Measurements from ENCODE around the gene PAX7.
"Not testable (repeated sequence)": the region's sequence is repeated elsewhere in the genome, so short reads cannot be mapped to it uniquely, and the experiment has no call there.

Gene PAX7

DNA sequence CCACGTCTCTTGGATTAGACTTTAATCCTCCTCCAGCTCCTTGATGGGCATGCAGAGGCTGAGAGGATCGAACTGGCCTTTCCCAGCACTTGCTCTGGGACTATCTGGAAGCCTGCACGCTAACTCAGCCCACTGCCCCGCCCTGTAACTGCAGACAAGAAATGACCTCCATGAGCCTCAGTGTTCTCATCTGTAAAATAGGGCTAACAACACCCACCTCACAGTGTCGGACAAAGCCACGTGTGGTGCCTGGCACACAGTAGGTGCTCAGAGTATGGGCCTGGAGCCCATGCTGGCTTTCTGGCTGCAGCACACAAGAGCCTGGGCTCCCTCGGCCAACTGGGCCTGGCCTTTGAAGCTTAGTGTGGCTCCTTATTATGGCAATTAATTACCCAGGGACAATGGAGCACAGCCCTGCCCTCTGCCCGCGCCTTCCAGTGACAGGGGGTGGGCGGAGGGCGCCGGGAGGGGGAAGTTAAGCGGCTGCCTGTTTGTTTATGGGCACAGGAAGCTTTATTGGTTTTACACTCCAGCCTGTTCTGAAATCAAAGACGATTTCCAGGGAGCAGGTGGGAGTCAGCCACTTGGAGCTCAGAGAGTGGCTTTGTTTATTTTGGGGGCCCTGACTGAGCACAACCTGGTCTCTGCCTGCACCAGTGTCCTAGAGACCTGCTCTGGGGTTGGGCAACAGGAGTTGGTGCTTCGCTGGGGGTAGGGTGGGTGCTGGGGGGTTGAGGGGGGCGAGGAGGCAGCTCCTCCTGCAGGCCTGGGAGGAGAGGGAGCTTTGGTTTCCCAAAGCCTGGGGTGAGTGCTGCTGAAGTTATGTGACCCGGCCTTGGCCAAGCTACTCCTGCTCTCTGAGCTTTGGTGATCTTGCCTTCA is 31.0 kb downstream of the PAX7 start:
- no peak for ATAC-seq
- DNase-seq, result no peak

DNA sequence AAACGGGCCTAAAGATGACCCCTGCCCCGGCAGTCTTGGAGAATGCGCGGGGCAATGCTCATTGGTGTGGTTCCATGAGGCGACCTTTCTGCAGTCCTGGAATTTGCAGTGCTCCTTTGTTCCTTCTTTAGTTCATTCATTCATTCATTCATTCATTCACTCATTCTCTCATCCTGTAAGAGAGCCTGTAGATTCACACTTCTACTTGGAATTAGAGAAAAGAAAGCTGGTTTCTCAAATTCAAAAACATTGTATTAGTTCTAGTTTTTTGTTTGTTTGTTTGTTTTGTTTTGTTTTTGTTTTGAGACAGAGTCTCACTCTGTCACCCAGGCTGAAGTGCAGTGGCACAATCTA is 31.6 kb downstream of the PAX7 start:
- no peak for ATAC-seq
- DNase-seq, result no peak

DNA sequence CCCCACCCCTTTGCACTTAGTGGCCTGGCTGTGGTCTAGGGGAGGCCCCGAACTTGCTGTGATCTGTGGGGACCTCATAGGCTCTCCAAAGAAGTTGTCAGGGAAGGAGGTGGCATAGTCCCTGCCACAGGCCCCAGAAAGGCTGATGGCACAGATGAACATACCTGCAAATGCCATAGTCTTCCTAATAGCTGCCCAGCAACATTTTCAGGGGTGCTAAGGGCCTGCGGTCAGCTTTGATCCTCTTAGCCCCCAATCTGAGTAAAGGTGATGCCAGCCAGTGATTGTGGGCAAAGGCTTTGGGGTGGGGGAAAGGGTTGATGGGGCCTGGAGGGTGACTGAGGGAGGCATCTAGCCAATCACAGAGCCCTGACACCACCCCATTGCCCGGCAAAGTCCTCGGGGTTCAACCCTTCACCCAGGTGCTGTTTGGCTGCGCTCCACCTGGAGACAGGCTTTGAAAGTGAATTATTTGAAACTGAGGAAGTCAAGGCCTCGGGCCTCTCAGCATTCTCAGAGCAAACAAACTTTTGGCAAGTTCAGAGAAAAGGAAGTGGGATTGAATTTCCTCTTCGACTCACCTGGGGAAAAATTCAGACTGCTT is 35.8 kb downstream of the PAX7 start:
- ATAC-seq, result no peak

DNA sequence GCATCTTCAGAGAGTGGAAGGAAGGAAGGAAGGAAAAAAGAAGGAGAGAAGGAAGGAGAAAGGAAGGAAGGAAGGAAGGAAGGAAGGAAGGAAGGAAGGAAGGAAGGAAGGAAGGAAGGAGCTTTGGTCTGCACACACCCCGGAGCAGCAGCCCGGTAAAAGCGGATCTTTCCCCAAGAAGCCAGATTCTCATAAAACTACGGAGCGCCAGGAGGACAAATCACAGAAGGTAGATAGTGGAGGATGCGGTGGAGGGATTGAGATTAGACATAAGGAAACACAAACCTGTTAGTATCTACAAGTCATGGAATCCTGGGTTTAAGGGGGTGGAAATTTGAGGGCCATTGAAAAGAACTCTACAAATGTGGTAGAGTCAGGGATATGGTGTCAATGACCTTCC is 36.7 kb downstream of the PAX7 start:
- DNase-seq (no peak), ATAC-seq (no peak)

More for the DNA sequence above, 35.8 kb downstream of the PAX7 start:
- no peak for DNase-seq

DNA sequence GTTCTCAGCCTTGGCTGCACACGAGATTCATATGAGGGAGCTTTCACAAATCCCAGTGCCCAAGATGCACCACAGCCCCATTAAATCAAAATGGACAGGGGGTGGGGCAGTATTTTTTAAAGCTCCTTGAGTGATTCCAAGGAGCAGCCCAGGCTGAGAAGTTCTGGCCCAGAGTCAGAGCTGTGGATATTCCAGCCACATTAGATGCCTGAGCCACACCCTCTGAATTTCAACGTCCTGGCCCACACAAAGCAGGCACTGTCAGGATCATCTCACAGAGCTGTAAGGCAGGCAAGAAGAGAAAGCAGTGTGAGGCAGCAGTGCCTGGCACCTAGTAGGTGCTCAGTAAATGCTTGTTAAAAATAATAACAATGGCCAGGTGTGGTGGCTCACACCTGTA is 37.4 kb downstream of the PAX7 start:
- ATAC-seq, result no peak
- no peak for DNase-seq

DNA sequence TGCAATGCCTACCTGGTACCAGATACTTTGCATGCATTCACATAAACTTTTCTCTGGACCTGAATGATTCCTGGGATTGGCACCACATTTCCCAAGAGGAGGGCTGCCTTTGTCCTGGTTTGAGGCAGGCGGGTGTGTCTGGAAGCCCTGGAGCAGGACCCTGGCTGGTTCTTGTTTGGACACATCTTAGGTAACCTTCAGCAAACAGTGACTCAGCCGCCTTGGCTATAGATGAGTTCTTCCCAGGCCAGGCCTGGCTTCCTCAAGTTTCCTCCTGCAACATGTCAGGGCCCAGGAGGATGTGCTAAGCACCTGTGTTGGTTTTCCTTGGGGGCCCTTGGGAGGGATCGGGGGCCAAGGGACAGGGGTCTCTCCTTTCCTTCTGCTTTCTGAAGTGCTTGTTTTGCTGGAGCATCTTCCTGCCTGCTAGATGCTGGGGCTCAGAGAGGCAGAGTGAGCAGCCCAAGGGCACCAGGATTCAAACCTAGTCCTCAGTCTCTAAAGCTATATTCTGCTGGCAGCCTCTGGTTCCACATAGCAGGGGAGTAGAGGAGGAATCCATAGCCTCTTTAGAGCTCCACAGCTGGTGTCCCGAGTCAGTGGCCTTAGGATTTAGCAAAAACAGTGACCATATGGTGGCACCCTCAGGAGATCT is 38.2 kb downstream of the PAX7 start:
- no peak for DNase-seq
- no peak for ATAC-seq

DNA sequence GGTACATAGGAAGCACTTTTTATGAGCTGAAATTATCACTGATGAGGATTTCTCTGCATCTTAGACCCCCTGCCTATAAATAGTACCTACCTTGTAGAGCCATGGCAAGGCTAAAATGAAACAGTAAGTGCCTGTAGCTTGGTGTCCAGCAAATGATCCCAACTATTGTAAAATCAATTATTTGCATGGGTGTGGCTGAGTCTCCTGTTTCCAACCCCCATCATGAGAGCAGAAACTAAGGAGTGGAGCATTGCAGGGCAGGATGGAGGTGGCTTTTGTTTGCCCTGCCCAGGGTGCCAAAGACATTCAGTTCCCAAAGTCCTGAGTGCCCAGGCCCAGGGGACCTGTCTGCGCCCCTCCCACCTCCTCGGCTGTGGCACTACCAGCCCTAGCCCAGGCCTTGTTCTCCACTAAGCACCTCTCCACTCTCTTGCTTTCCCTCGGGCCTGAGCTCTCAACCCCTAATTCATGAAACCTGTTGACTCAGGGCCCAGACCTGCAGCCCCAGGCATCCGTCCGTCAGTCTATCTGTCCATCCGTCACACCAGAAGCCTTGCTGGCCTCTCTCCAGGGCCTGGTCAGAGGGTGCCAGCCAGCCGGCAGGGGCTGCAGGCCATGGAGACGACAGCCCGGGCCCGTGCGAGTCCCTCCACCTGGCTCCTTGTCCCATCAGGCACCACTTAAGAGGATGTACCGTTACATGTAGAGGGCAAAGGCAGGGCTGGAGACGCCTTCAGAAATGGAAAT is 39.6 kb downstream of the PAX7 start:
- ATAC-seq (no peak), DNase-seq (no peak)

DNA sequence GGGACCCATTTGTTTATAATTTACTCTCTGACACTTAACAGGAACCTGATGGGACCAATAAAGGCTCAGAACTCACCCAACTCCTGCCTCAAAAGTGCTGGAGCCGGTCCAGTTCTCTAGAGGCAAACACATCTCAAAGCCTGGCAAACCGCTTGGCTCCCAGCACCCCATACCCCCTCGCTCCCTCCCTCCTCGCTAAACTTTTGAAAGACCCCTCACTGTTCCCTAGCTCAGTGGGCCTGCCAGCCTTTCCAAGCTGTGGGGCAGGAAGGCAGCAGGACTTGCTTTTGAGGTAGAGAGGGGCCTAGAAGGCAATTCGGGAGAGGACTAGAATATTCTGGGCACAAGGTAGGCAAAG is 40.2 kb downstream of the PAX7 start:
- DNase-seq (no peak), ATAC-seq (no peak)

DNA sequence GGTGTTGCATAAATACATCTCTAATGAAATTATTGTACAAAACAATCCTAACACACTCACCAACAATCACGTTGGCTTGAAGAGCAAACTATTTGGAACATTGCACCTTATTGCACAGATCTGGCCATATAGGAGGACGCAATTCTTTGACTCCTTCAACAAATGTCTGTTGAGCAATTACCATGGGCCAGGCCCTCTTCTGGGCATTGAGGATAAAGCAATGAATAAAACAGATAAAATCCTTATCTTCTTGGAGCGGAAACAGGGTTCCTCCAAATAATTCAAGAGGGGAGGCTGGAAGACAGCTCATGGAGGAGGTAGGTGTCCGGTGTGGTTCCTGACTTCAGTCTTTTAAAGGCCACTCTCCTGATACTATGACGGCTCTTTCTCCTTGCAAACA is 43.3 kb downstream of the PAX7 start:
- DNase-seq, result no peak
- no peak for ATAC-seq

DNA sequence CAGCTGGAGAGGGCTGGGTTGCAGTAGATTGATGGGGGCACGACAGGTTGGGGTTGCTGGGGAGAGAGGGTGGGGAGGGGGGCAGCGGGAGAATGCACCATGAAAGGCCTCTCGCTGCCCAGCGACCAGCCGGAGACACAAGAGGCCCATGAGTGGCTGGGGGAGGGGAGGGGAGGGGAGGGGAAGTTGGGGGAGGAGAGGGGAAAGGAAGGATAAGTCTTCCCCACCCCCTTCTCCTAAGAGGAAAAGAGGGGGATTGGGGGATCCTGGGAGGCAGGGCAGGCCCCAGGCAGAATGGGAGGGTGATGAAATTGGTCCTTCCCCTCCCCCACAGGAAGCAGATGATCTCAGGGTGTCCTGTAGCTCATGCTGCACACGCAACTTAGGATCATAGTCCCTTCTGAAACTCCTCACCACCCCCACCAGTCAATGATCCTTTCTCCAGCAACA is 45.7 kb downstream of the PAX7 start:
- DNase-seq (no peak), ATAC-seq (no peak)

DNA sequence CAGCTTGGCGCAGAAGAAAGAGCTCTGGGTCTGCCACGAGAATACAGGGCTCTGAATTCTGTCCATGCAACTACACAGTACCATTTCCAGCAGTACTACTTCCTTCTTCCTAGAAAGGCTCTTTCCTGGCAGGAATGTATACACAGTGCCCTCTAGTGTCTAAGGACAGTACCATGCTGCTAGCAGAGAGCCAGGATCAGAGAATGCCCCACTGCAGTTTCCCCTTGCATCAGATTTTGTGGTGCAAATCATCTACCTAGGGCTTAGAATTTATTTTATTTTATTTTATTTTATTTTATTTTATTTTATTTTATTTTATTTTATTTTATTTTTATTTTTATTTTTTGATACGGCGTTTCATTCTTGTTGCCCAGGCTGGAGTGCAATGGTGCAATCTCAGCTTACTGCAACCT is 50.8 kb downstream of the PAX7 start:
- no peak for ATAC-seq
- no peak for DNase-seq

DNA sequence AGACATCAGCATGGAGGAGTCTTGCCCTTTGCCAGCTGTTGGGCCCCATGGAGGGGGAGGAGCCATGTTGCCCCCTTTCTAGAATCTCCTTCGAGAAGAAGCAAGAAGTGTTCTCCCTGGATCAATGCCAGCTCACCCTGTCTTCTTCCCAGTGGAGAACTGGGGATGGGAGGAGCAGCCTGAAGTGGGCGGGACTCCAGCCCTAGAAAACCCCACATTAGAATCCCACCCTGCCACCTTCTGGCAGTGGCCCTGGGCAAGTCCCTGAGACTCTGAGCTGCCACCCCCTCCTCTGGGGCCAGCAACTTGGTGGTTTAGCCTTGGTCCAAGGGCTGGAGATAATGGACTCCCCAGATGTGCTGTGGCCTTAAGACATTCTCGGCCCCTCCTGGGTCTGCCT is 51.7 kb downstream of the PAX7 start:
- no peak for DNase-seq
- ATAC-seq, result no peak

DNA sequence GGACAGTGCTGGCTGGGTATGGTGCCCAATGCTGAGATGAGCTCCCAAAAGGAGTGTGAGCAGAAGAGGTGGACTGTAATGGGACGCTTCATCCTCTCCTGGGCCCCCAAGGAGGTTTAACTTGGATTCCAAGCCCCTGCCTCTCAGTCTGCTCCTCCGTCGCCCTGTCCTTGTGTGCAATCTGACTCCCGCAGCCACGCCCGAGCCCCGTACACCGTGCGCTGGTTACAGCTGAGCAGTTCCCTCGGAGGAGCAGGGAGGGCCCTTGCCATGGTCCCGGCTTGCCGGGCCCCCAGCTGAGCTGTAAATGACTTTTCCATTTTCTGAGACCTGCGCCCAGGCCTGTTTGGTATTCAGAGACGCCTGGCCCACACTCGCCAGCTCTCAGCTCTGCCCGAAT is 53.7 kb downstream of the PAX7 start:
- no peak for ATAC-seq
- DNase-seq, result no peak

DNA sequence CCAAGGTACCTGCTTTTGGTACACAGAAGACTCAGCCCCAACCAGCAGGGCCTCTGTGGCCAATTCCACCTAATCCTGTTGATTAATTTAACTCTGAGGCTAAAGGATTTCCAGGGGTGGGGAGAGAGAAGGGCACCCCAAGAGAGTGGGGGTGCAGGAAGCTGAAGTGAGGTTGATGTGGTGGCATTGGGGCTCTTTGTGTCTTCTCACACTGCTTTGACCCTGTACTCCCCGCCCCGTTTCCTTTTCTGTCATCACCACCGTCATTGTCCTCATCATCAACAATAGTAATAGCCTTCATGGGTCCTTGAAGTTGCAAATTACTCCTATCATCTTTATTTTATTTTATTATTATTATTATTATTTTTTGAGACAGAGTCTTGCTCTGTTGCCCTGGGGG is 55.9 kb downstream of the PAX7 start:
- DNase-seq (no peak), ATAC-seq (no peak)

DNA sequence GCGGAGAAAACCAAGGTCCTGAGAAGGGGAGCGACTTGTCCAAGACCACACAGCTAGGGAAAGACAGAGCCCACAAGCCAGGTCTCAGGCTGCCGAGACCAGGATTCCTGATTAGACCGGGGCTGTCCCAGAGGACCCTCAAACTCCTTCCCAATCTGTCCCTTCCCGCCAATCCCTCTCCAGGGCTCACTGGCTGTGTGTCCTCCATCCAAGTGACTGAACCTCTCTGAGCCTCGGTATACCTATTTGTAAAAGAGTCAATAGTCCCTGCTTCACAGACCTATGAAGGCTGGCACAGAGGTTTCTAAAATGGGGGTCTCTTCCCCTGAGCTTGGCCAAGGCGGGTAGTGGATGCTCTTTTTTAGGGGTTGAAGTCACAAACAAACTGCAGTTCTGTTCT is 56.6 kb downstream of the PAX7 start:
- no peak for DNase-seq
- ATAC-seq, result no peak

DNA sequence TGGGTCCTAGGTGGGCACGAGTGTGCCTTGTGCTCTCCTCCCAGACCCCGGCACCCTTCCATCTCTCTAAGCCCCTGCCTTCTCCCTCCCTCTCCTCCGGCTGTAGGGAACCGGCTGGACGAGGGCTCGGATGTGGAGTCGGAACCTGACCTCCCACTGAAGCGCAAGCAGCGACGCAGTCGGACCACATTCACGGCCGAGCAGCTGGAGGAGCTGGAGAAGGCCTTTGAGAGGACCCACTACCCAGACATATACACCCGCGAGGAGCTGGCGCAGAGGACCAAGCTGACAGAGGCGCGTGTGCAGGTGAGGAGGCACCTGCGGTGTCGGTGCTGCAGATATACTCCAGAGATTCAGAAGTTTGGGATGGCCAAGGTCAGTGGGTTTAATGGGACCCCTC is 61.0 kb downstream of the PAX7 start:
- no peak for ATAC-seq
- DNase-seq, result no peak

DNA sequence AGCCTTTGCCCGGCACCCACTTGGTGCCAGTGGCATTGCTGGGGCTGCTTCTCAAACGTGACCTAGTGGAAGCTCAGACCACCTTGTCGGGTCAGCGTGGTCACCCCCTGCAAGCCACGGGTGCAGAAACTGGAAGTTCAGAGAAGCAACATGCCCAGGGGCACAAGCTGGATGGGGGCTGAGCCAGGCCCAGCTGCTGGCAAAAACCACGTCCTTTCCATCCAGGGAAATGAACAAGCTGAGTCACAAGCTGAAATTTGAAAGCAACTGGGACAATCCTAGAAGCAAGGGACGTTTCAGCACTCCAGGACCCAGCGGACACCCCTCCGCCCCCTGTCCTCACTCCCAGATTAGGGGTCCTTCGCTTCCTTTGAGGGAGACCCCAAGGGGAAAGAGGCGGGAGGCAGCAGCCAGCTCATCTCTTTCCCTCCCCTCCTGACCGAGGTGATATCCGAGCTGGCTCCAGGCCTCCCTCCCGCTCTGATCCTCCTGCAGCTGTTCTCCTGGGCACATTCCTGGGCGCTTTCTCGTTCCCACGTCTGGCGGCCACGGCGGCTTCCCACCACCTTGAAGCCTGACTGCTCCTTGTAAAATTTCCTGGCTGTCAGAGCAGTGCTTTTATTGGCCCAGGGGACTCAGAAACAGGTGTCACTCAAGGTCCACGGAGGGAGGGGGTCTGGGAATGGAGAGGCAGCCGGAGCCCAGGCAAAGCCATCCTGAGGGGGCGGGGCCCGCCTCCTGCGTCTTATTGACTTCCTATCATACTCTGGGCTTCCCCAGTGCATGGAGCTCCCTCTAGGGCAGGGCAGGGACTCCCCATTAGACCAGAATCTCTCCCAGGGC is 62.8 kb downstream of the PAX7 start:
- DNase-seq (no peak), ATAC-seq (no peak)

DNA sequence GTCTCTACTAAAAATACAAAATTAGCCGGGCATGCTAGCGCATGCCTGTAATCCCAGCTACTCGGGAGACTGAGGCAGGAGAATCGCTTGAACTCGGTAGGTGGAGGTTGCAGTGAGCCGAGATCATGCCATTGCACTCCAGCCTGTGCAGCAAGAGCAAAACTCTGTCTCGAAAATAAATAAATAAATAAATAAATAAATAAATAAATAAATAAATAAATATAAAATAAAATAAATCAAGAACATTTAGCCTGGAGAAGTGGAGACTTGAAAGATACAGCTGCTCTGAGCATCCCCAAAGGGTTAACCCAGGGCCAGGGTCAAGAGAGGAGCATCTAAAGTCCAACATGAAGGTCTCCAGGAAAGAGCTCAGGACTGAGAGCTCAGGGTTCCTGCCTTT is 63.6 kb downstream of the PAX7 start:
- not testable (repeated sequence) for ATAC-seq, DNase-seq

DNA sequence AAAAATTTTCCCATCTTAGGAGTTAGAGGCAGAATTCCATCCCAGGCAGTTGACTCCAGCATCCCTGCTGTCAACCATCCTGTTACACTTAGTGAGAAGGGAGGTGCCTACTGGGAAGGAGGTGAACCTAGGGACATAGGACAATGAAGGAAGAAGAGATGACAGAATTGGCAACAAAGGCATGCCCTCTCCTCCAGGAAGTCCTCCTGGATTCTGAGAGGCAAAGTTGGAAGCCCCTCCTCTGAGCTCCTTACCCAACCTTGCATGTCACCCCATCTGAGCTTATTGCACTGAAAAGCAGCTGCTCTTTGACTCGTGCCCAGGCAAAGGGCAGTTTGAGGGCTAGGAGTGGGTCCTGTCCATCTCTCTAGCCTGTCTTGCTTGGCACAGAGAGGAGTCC is 66.9 kb downstream of the PAX7 start:
- no peak for ATAC-seq
- DNase-seq, result no peak

DNA sequence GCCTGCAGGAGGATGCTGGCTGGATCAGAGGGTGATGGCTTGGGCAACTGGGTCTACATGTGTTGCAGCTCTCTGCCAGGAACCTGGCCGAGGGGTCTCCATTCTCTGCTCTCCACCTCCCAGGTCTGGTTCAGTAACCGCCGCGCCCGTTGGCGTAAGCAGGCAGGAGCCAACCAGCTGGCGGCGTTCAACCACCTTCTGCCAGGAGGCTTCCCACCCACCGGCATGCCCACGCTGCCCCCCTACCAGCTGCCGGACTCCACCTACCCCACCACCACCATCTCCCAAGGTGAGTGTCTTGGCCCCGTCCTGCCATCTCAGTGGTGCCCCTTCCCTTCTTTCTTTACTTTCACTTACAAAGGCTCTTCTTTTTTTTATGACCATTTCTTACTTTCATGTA is 69.9 kb downstream of the PAX7 start:
- ATAC-seq (no peak), DNase-seq (no peak)

DNA sequence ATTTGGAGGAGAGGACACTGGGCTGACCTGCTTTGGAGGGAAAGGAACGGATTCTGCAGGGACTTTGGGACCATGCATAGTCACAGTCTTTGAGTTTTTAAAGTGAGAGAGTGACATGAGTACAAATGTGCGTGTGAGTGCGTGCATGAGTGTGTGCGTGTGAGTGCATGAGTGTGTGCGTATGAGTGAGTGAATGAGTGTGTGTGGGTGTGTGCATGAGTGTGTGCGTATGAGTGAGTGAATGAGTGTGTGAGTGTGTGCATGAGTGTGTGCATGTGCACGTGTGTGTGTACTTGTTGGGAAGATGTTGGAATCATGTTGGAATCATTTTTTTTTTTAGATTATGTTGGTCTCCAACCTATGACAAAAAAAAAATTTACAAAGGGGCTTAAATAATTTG is 70.5 kb downstream of the PAX7 start:
- ATAC-seq, result no peak

DNA sequence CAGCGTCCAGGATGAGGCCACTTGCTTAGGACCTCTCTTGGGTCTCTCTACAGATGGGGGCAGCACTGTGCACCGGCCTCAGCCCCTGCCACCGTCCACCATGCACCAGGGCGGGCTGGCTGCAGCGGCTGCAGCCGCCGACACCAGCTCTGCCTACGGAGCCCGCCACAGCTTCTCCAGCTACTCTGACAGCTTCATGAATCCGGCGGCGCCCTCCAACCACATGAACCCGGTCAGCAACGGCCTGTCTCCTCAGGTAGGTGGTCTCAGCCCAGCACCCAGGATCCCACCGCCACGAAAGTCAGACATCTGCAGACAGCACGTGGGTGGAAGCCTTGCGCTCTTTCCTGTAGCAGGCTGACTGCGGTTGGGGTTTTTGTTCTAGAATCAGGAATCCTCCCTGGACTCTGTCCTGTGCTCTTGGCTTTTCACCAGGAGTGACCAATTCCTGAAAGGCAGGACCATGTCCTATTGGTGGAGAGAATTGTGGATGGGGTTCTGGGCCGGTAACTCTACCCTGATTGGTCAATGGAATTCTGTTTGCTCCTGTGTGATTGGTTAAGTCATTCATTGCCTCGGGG is 72.5 kb downstream of the PAX7 start:
- no peak for ATAC-seq

More for the DNA sequence above, 70.5 kb downstream of the PAX7 start:
- no peak for DNase-seq

More for the DNA sequence above, 72.5 kb downstream of the PAX7 start:
- DNase-seq, result no peak
